ENCODE measurements around the gene MEGF6. TPM values are rescaled to one million over a fixed set of nuclear protein-coding genes. Genes with fewer than 3 reads are reported as not detected.

MEGF6 gene
- total and polyA plus RNA-seq, 7 donors: 0.67 to 5.5 (median 3.7) TPM

- ATAC-seq (peak; percentile 33 to 48 (median 38)), DNase-seq (peak; percentile 57 to 66)
- Histone ChIP-seq H3K4me1 (peaks cover 26% of the 10 kb centered on the region), H3K9me3 (no peaks in the 10 kb centered on the region), H3K27ac (peak overlapping the region; percentile 74), H3K36me3 (ENCODE audit: insufficient read depth in 1 of 2, low read depth in 1 of 2) (no peaks in the 10 kb centered on the region), H3K4me3 (no peak overlapping the region), H3K27me3 (ENCODE audit: insufficient read depth in 3 of 3, low read length in 2 of 3) (no peaks in the 10 kb centered on the region)
- intact Hi-C loops (cut with DNase I): no loop called here
- 18 to 28% (median 20%) methylated on average over 24 of the region's 24 CpGs for WGBS, 3 donors
- TF ChIP-seq CTCF (IDR thresholded peaks at IDR 0.05): no peak
These were observed 71.4 kb downstream of the MEGF6 start for GRCh38 chr1:3539707-3540425.

- intact Hi-C loops (cut with DNase I): no loop called here
- H3K9me3 ChIP-seq: no peaks in the 10 kb centered on the region
- no peaks in the 10 kb centered on the region for H3K27me3 ChIP-seq (ENCODE audit: insufficient read depth in 3 of 3, low read length in 2 of 3)
- no peak for TF ChIP-seq CTCF (IDR thresholded peaks at IDR 0.05)
- no peaks in the 10 kb centered on the region for H3K36me3 ChIP-seq (ENCODE audit: insufficient read depth in 1 of 2, low read depth in 1 of 2)
- H3K4me1 ChIP-seq: peaks cover 30% of the 10 kb centered on the region
- no peak for DNase-seq
- 91 to 97% (median 96%) methylated on average over 16 of the region's 16 CpGs for WGBS, 3 donors
- no peak overlapping the region for H3K4me3 ChIP-seq
- no peak for ATAC-seq
- no peak overlapping the region for H3K27ac ChIP-seq
These were observed 73.9 kb downstream of the MEGF6 start for GRCh38 chr1:3537359-3537758.

GRCh38 chr1:3536420-3537195, 74.7 kb downstream of the MEGF6 start:
- Histone ChIP-seq H3K27me3 (ENCODE audit: insufficient read depth in 3 of 3, low read length in 2 of 3) (no peaks in the 10 kb centered on the region), H3K4me1 (peaks cover 30% of the 10 kb centered on the region), H3K9me3 (no peaks in the 10 kb centered on the region), H3K27ac (no peak overlapping the region), H3K4me3 (no peak overlapping the region), H3K36me3 (ENCODE audit: insufficient read depth in 1 of 2, low read depth in 1 of 2) (no peaks in the 10 kb centered on the region)
- ATAC-seq (no peak), DNase-seq (no peak)
- 77 to 82% (median 80%) methylated on average over 25 to 27 of the region's 27 CpGs for WGBS, 3 donors
- intact Hi-C loops (cut with DNase I): no loop called here
- TF ChIP-seq CTCF (IDR thresholded peaks at IDR 0.05): no peak

- Histone ChIP-seq H3K27ac (no peak overlapping the region), H3K4me1 (peaks cover 31% of the 10 kb centered on the region), H3K36me3 (ENCODE audit: insufficient read depth in 1 of 2, low read depth in 1 of 2) (no peaks in the 10 kb centered on the region), H3K4me3 (no peak overlapping the region), H3K9me3 (no peaks in the 10 kb centered on the region), H3K27me3 (ENCODE audit: insufficient read depth in 3 of 3, low read length in 2 of 3) (no peaks in the 10 kb centered on the region)
- no peak for TF ChIP-seq CTCF (IDR thresholded peaks at IDR 0.05)
- WGBS, 3 donors: 93 to 97% (median 96%) methylated on average over 12 of the region's 12 CpGs
- DNase-seq (no peak), ATAC-seq (no peak)
- intact Hi-C loops (cut with DNase I): no loop called here
These were observed 75.6 kb downstream of the MEGF6 start for GRCh38 chr1:3535732-3536131.
